GM18526 (cell line): ENCODE measurements around the gene GFOD1.
A peak's percentile ranks its signal among the peaks of the same experiment; 100 is the strongest.

Experiments
- POLR2A ChIP-seq: IDR thresholded peaks from 3 replicates; pipeline ENCODE4 v1.6.1; 2011; ENCODE audit not compliant: insufficient read length; ENCODE audit errors: extremely low read depth

The GFOD1 gene

DNA sequence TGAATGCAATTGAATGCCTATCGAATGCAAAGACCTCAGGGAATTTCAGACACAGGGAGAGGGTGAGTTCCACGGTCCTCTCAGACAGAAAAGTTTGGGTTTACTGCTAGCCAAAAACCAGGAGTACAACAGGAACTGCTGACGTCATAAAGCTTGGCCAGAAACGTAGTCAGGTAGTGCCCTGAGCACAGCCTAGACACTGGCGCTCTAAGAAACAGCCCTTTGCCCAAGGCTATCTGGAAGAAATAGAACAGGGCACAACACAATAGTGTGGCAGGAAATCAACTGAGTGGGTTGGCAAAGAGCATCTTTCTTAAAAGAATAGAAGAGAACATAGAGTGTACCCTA is 58.0 kb downstream of the GFOD1 start:
- no peak for TF ChIP-seq POLR2A

DNA sequence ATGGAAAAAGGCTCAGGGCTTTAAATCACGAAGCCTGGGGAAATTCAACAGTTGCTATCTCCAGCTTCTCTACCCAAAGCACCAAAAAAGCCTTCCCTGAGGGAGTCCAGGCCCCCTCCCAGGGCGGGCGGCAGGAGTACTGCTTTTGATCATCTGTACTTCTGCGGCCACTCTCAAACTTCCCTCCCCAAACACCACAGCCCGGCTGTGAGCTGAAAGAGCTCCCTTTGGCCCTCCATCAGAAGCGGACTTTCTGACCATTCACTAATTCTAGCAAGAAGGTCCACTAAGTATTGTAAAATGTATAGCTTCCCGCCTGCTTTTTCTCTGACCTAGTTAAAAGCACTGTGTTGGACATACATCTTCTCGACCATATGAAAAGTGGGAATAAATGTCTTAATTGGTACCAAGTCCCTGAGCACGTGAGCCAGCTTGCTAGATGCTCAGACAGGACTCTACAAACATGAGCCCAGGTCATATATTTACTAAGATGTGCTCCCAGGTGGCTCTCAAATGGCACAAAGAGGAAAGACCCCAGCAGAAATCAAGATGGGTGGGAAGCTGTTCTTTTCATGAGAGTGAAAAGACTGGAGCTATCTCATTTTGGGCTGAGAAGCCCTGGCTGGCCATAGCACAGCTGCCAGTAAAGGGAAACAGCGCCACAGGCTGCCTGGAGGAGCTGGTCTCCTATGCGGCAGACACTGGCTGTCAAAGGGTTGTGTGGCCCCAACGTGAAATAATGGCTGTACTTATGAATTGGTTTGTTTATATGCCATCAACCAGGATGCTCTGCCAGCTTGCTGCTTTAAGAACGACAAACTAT is 58.6 kb downstream of the GFOD1 start:
- no peak for TF ChIP-seq POLR2A

GRCh38 chr6:13427801-13428582 is 59.4 kb downstream of the GFOD1 start:
- TF ChIP-seq POLR2A, result peak; percentile 26

GRCh38 chr6:13427316-13427715 is 60.1 kb downstream of the GFOD1 start:
- no peak for TF ChIP-seq POLR2A

DNA sequence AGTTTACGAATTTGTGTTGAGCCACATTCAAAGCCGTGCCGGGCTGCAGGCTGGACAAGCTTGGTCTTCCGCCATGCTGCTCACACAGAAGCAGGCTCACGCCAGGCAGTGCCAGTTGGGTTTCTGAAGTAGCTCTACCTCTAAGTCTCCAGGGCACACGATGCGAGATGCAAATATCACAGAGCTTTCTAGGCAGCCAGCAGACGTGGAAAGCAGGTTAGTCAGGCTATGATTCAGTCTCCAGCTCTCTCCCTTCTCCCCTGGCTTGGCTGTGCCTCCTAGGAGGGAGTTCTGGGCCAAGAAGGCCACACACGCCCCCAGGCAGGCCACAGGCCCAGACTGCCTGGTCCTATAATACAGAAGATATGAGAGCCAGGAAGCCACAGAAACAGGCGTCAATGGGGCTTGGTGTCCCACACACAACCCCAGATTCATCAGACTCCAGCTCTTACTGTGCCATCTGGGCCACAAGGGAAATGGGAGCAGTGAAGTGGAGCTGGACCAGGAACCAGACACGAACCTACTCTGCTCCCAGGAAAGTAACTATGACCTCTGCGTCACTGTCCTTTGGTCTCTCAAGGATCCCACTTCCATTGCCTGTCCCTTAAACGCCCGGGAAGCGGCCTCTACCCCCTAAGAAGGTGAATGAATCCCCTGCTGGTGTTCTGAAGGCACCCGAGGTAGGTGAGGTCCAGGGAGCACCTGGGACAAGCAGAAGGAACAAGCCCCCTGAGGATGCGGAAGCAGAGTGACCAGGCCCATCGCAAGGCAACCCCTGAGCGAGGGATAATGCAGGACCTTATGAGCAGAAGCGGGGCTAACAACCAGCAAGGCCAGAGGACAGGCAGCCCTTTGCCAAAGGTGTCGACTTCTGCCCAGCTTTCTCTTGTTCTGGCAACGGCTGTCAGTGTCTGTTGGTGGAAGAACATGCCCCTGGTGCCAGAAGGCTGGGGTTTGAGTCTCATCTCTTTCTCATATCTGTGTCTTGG is 61.2 kb downstream of the GFOD1 start:
- TF ChIP-seq POLR2A, result no peak

DNA sequence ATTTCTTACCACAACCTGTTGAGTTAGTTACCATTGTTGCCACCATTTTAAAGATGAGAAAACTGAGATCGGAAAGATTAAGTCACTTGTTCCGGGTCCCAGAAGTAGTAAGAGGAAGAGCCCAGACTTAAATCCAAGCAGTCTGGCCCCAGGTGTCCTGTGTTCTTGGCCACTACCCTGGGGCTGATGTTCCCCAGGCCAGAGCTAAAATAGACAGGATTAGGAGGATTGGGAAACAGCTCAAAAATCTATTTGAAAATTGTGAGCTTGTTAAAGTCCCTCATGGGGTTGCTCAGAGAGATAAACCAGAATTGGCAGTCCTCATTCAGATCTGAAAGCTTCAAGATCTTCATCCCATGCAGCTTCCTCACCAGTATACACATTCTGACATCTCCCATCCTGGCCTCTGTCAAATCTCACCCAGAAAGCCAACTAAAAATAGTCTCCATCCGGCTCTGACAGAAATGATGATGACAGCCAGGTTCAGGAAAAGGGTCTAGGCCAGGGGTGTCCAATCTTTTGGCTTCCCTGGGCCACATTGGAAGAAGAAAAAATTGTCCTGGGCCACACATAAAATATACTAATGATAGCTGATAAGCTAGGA is 62.0 kb downstream of the GFOD1 start:
- TF ChIP-seq POLR2A, result no peak

- no peak for TF ChIP-seq POLR2A
Measured at GRCh38 chr6:13423252-13423651, 64.1 kb downstream of the GFOD1 start.

- TF ChIP-seq POLR2A, result no peak
Measured at GRCh38 chr6:13422681-13423221, 64.6 kb downstream of the GFOD1 start.

- TF ChIP-seq POLR2A, result no peak
Measured at GRCh38 chr6:13421425-13422059, 65.9 kb downstream of the GFOD1 start.

- TF ChIP-seq POLR2A, result no peak
Measured at GRCh38 chr6:13420269-13420668, 67.1 kb downstream of the GFOD1 start.

DNA sequence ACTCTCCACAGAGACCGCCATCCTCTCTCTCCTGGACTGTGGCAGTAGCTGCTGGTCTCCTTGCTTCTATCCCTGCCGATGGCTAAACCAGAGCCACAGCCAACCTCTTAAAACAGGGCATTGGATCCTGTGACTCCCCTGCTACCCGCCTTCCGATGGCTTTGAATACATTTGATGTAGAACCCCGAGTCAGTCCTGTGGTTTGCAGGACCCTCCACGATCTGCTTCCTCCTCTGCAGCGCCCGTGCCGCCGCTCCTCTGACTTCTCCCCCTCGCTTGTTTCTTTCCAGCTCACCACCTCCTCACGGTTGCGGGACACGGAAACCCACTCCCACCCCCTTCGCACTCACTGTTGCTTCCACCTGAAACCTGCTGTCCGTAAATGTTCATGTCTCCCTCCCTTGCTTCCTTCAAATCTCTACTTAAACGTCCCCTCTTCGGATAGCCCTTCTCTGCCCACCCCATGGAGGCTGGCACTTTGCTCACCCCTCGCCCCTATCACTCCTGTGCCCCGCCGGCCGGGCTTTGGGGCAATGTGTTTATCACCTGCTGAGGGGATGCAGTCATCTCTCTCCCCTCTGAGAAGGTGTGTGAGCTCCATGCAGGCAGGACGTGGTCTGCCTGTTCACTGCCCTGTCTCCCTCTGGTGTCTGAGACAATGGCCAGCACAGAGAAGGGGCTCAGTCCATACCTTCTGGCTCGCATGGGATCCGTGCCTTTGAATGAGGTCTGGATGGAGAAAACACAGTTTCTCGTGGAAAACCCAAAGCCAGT is 67.8 kb downstream of the GFOD1 start:
- TF ChIP-seq POLR2A, result no peak

- TF ChIP-seq POLR2A, result no peak
Measured at GRCh38 chr6:13418844-13419243, 68.6 kb downstream of the GFOD1 start.

- TF ChIP-seq POLR2A, result no peak
Measured at GRCh38 chr6:13417954-13418353, 69.4 kb downstream of the GFOD1 start.
